GM10847 (cell line): ENCODE measurements around the gene ZSWIM1.

Experiments used
- POLR2A ChIP-seq: IDR thresholded peaks from 2 replicates; pipeline ENCODE4 v1.6.1; 2011; ENCODE audit not compliant: insufficient read length; ENCODE audit errors: extremely low read depth

Gene ZSWIM1

DNA sequence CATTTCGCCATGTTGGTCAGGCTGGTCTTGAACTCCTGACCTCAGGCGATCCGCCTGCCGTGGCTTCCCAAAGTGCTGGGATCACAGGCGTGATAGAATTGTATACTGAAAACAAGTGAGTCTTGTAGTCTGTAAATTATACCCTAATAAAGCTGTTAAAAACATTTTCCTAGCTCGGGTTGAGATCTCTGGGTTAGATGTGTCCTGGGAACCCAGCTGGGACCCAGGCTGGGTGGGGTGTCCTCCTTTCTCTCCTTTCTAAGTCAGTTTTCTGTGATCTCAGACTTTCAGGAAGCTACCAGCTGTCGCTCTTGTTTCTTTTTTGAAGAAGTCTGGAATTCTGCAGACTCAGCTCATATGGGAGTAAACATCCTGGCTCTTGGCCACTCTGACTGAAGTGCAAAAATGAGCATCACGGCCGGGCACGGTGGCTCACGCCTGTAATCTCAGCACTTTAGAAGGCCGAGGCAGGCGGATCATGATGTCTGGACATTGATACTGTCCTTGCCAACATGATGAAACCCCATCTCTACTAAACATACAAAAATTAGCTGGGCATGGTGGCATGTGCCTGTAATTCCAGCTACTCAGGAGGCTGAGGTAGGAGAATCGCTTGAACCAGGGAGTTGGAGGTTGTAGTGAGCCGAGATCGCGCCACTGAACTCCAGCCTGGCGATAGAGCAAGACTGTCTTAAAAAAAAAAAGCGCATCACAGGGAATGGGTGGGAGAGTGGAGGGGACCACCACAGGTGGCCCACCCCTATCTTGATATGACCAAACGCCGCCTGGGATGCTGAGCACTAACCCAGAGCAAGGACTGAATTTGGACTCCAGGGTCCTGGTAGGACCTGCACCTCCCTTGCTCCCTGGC, 43.6 kb downstream of the ZSWIM1 start:
- TF ChIP-seq POLR2A = no peak

DNA sequence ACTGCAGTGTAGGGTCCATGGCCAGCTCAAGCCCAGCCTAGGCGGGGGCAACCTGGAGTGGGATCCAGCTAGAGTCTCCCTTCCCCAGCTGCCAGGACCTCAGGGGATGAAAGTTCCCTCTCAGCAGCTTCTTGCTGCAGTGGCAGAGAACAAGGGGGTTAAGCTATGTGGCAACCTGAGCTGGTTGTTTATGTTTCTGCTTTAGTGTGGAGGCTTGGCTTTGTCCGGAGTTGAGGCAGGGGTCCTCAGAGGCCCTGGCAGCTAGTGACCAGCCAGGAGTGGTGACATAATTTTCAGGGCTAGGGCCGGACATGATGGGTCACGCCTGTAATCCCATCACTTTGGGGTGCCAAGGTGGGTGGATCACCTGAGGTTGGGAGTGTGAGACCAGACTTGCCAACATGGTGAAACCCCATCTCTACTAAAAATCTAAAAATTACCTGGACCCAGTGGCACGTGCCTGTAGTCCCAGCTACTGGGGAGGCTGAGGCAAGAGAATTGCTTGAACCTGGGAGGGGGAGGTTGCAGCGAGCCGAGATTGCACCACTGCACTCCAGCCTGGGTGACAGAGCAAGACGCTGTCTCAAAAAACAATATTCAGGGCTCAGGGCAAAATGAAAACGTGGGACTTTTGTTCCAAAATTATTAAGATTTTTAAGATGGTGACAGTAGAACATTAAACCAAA, 44.9 kb downstream of the ZSWIM1 start:
- no peak for TF ChIP-seq POLR2A

DNA sequence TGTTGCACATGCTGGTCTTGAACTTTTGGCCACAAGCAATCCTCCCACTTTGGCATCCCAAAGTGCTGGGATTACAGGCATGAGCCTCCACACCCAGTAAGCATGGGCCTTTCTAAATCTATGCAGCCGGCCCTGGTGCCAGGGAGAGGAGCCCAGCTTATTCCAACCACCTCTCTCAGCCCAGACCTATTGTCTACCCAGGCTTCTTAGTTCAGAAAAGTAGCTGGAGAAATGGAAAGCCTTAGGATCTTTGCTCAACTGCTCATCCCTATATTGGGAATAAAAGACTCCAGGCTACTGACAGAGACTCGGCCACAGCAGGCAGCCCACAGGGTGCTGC, 45.7 kb downstream of the ZSWIM1 start:
- TF ChIP-seq POLR2A = no peak

DNA sequence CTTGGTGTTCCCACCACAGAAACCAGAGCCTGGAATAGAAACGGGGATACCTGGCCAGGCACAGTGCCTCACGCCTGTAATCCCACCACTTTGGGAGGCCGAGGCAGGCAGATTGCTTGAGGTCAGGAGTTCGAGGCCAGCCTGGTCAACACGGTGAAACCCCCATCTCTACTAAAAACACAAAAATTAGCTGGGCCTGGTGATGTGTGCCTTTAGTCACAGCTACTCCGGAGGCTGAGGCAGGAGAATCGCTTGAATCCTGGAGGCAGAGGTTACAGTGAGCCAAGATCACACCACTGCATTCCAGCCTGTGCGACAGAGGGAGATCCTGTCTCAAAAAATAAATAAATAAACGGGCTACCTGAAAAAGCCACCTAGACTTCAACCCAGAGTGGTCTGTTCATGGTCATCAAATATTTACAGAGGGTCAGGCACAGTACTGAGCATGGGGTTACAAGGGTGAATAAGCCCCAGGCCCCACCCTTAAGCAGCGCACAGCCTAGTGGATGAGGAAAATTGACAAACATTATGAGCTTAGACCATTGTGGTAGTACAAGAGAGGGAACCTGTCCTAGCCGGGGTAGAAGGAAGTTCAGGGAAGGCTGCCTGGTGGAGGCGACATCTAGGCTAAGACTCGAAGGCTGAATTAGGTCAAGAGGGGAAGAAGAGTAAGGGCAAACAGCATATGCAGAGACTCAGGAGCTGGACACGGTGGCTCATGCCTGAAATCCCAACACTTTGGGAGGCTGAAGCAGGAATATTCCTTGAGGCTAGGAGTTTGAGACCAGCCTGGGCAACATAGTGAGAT, 46.2 kb downstream of the ZSWIM1 start:
- TF ChIP-seq POLR2A = no peak

DNA sequence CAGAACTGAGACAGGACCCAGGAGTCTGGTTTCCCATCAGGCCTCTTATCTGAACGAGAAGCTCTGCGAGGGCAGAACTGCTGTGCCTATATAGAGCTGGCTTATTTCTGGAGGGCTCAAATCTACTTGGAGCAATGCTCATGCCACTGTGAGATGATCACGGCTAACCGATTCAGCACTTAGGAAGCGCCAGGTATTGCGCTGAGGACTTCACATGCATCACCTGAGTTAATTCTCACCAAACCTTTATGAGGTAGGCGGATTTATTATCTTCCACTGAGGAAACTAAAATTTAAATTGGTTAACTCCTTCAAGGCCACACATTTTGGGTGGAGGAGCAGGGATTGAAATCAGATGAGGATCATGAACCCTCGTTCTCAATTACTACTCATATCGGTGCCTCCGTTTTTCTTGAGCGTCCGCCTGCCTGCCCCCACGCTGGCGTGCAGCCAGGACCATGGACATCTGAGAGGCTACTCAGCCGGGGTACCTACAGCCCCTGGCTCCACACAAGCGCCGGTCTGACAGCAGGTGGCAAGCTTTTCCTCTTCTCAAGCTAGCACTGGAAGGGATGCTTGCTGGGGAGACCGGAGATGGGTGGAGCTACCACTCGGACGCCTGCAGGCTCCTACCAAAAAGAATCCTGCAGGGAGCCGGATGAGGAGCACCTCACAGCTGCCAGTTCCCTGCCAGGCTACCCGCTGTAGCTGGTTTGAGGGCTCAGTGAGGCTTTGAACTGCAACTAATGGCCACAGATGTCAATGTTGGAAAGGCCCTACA, 52.4 kb downstream of the ZSWIM1 start:
- no peak for TF ChIP-seq POLR2A

DNA sequence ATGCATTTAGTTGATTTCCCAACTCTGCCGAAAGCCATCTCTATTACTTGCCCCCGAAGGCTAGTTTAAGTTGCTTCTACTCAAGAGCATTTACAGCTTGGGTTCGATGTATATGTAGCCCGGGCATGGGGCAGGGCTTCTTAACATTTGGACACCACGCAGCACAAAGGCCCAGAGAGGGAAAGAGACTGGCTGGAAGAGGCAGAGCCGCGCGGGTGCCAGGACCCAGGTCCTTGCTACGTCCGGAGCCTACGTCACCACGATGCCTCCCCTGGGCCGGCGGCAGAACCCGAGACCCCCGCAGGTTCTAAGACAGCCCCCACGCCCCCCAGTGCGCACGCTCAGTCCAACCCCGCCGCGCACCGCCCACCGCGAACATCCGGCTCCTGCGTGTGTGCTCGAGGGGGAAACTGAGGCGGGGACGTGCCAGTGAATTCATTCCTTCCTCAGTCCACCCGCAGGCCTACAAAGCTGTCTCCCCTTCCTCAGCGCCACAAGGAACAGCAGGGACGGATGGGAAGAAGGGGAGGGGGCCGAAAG, 53.1 kb downstream of the ZSWIM1 start:
- no peak for TF ChIP-seq POLR2A
